ENCODE data around the gene SMG6.
"Not testable (repeated sequence)": the region's sequence is repeated elsewhere in the genome, so short reads cannot be mapped to it uniquely, and the experiment has no call there.

Gene SMG6

GRCh38 chr17:2174468-2175293 is 128.9 kb downstream of the SMG6 start:
- DNase-seq = peak; percentile 11

GRCh38 chr17:2174014-2174413 is 129.6 kb downstream of the SMG6 start:
- DNase-seq = no peak

- peak; percentile 8 for DNase-seq
These were observed 130.6 kb downstream of the SMG6 start for GRCh38 chr17:2172999-2173398.

- peak; percentile 60 for DNase-seq
These were observed 131.3 kb downstream of the SMG6 start for GRCh38 chr17:2172077-2172851.

- no peak for DNase-seq
These were observed 131.9 kb downstream of the SMG6 start for GRCh38 chr17:2171702-2172076.

GRCh38 chr17:2170023-2170422 is 133.6 kb downstream of the SMG6 start:
- DNase-seq = no peak

- not testable (repeated sequence) for DNase-seq
These were observed 137.9 kb downstream of the SMG6 start for GRCh38 chr17:2165723-2166122.

- no peak for DNase-seq
These were observed 145.2 kb downstream of the SMG6 start for GRCh38 chr17:2158396-2158780.

- no peak for DNase-seq
These were observed 145.8 kb downstream of the SMG6 start for GRCh38 chr17:2157675-2158395.

GRCh38 chr17:2157081-2157480 is 146.5 kb downstream of the SMG6 start:
- DNase-seq = no peak

- DNase-seq = no peak
These were observed 146.9 kb downstream of the SMG6 start for GRCh38 chr17:2156666-2157065.

- no peak for DNase-seq
These were observed 148.0 kb downstream of the SMG6 start for GRCh38 chr17:2155573-2155972.

GRCh38 chr17:2151358-2152033 is 152.1 kb downstream of the SMG6 start:
- no peak for DNase-seq

GRCh38 chr17:2150806-2151205 is 152.8 kb downstream of the SMG6 start:
- DNase-seq = no peak

GRCh38 chr17:2149934-2150333 is 153.7 kb downstream of the SMG6 start:
- no peak for DNase-seq

GRCh38 chr17:2146132-2146871 is 157.3 kb downstream of the SMG6 start:
- DNase-seq = no peak

- no peak for DNase-seq
These were observed 158.9 kb downstream of the SMG6 start for GRCh38 chr17:2144701-2145100.

- DNase-seq = no peak
These were observed 160.3 kb downstream of the SMG6 start for GRCh38 chr17:2143332-2143731.

GRCh38 chr17:2142682-2143081 is 160.9 kb downstream of the SMG6 start:
- DNase-seq = not testable (repeated sequence)

GRCh38 chr17:2140683-2141082 is 162.9 kb downstream of the SMG6 start:
- no peak for DNase-seq

- no peak for DNase-seq
These were observed 164.8 kb downstream of the SMG6 start for GRCh38 chr17:2138761-2139160.

GRCh38 chr17:2138318-2138717 is 165.3 kb downstream of the SMG6 start:
- DNase-seq = no peak

All from NCI-H2029 treated with DMSO at 0.1 percent for 48 hours (cell line).